WTC11 (cell line): ENCODE data around the gene NEK11. TPM values are rescaled to one million over a fixed set of nuclear protein-coding genes. Genes with fewer than 3 reads are reported as not detected.

Experiments
- ATF3 ChIP-seq: sonication (generic); formaldehyde crosslinking; conservative IDR thresholded peaks from 2 replicates; pipeline ENCODE4 v1.8.1; 2022; ENCODE audit warnings: mild to moderate bottlenecking, missing genetic modification reagents
- GABPB1 ChIP-seq: sonication (generic); formaldehyde crosslinking; IDR thresholded peaks from 2 replicates; pipeline ENCODE4 v1.8.1; 2023; ENCODE audit warnings: mild to moderate bottlenecking, missing genetic modification reagents
- SMAD4 ChIP-seq: sonication (generic); formaldehyde crosslinking; IDR thresholded peaks from 2 replicates; pipeline ENCODE4 v1.8.0; 2022; ENCODE audit warnings: mild to moderate bottlenecking, missing genetic modification reagents
- USF2 ChIP-seq: sonication (generic); formaldehyde crosslinking; IDR thresholded peaks from 2 replicates; pipeline ENCODE4 v1.8.1; 2023; ENCODE audit warnings: mild to moderate bottlenecking, missing genetic modification reagents, moderate library complexity
- ZNF232 ChIP-seq: sonication (generic); formaldehyde crosslinking; IDR thresholded peaks from 2 replicates; pipeline ENCODE4 v1.8.0; 2022; ENCODE audit warnings: mild to moderate bottlenecking, missing genetic modification reagents
- ZNF281 ChIP-seq: sonication (generic); formaldehyde crosslinking; IDR thresholded peaks from 2 replicates; pipeline ENCODE4 v1.8.0; 2023; ENCODE audit warnings: mild to moderate bottlenecking, missing genetic modification reagents
- ZNF416 ChIP-seq: fragments of 250-450 bp; sonication (Bioruptor Pico); IDR thresholded peaks from 2 replicates; pipeline ENCODE4 v1.9.0; 2021; ENCODE audit warnings: mild to moderate bottlenecking, inconsistent platforms
- total RNA-seq: library from RNA; stranded (reverse); gene quantifications from 3 replicates; pipeline ENCODE4 v1.2.3, GENCODE V29; 2021

NEK11 gene
- total RNA-seq, 1 experiment from 2014 or later = 1.6 TPM

DNA sequence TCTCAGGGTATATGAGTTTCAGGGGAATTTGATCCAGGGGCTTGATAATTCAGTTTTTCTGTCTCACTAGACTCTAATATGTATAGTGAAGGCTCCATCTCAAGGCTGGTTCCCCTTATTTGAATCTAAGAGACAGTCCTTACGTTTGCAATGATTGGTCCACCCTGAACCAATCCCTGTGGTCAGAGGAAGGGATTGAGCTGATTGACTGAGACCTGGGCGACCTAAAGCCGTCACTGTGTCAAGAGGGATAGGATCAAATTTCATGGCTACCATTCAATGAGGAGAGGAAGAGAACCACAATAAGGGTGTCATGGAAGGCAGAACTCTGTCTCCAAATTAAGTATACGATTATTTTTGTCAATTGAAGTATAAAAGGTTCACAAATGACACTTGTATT, 371.2 kb downstream of the NEK11 start (continued):
- no peak for TF ChIP-seq ZNF281 (CRISPR knock-in tag)
- no peak for TF ChIP-seq USF2
- TF ChIP-seq GABPB1 (CRISPR knock-in tag) = no peak
- TF ChIP-seq ZNF416 = no peak
- TF ChIP-seq SMAD4 (CRISPR knock-in tag) = no peak
- TF ChIP-seq ATF3 (CRISPR knock-in tag) = no peak
- TF ChIP-seq ZNF232 (CRISPR knock-in tag) = no peak

Other genes with a start within 250 kb of the NEK11 start
- gene ATP2C1, start 132.8 kb upstream of the NEK11 start, total RNA-seq = 62.5 to 68.4 TPM (median 67.0 TPM) in 3 replicates
- 5.2 to 6.4 TPM (median 5.8 TPM) in 3 replicates for gene ASTE1, start 52 bp upstream of the NEK11 start, total RNA-seq